Ecto neural progenitor cell (in vitro differentiated cells): ENCODE results near the gene CYP11A1.

Experiments
- DNase-seq: peaks from one replicate; pipeline ENCODE4 v3.0.0-alpha.2; 2018; ENCODE audit warnings: low spot score

CYP11A1 gene

GRCh38 chr15:74388363-74388951, 21.0 kb upstream of the CYP11A1 start:
- DNase-seq, result no peak

GRCh38 chr15:74387621-74388362, 20.3 kb upstream of the CYP11A1 start:
- DNase-seq, result no peak

- DNase-seq, result no peak
These were observed 19.7 kb upstream of the CYP11A1 start for GRCh38 chr15:74387141-74387541.

DNA sequence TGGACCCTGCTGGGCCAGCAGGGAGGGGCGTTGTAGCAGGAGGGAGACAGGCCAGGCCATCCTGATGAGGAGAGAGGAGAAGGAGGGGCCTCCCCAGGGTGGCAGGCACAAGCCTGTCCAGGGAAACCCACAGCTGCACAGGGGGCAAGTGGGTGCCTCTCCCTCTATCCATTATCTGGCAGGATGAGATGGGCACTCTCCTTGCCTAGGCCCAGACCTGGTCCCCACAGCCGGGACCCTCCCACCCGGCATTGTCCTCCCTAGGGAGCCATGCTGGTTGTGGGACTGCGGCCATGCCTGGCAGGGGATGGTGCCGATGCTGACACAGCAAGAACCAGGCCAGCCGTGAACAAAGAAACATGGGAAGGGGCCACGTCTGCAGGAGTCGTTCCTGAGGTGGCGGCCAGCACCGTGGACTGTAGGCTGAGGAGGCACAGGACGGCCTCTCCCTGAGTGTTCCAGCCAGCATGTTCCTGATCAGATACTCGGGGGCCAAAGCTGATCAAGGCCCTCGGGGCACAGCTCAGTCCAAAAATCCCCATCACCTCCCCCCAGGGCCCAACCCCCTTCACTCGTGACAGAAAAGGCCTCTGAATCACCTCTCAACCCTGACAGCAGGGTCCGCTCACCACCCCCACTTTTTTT, 19.2 kb upstream of the CYP11A1 start:
- no peak for DNase-seq

GRCh38 chr15:74385733-74386132, 18.3 kb upstream of the CYP11A1 start:
- DNase-seq, result no peak

GRCh38 chr15:74384881-74385643, 17.6 kb upstream of the CYP11A1 start:
- DNase-seq, result no peak

- no peak for DNase-seq
These were observed 17.1 kb upstream of the CYP11A1 start for GRCh38 chr15:74384566-74384880.

DNA sequence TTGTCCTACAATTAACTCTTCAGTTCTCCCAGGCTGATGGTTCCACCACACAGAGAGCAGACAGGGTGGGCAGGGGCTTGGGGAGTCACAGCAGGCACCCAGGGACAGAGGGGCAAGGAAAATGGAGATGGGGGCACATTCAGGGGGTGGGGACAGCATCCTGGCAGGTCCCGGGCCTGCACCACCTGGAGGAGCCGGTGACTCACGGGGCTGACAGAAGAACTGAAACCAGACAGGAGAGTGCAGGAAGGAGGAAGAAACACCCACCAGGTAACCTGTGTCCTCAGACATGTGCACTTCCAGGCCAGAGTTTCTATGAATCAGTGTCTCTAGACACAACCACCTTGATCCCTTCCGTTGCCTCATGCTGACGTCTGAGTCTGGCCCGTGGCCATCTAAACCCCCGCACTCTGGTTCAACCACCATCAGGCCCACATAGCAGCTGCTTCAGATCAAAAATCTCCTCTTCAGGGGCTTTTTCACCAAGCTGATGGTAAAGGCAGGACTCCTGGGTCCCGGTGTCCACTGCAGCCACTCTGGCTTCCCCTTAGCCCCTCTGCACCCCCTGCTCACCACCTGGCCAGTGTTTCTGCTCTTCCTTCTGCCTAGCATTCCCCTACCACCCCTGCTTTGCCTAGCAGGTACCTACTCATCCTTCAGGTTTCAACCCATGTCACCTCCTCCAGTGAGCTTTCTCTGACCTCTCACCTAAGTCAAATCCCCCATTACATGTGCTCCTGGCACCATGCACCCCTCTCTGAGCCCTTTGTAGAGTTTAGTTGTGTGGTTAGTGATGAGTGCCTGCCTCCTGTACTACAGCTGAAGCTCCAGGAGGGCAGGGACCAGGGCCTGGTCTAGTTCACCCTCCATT, 16.5 kb upstream of the CYP11A1 start:
- DNase-seq, result no peak

- no peak for DNase-seq
These were observed 15.8 kb upstream of the CYP11A1 start for GRCh38 chr15:74383286-74383685.

DNA sequence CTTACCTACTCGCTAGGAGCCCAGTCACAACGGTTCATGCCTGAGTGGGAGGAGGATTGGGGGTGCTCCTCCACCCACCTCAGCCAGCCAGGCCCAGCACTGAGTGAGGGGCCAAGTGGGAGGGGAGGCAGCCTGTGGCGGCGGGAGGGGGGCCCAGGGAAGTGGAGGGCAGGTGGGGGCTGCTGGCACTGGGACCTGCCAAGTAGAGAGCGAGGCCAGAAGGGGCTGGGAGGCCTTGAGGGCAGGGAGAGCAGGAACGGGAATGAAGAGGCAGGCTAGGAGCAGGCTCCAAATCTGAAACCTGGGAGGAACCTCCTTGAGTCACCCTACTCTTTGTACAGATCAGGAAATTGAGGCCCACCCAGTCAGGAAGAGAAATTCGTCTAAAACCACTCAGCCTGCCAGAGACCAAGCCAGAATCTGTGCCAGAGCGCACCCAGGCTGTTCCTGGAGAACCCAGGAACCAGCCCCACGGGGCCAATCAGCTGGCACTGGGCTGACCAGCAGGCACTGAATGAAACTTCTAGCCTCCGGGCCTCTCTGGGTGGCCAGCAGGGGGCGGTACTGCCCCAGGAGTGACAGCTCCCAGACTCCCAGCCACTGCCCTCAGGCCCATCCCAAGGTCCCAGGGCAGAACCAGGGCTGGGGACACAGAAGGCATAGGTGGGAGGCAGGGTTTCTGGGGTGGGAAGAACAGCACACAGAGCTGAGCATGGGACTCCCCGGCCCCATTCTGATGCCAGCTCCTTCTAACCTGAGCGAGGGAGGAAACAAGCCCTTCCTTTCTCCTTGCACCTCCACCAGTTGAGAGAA, 14.8 kb upstream of the CYP11A1 start:
- peak; percentile 94 for DNase-seq

DNA sequence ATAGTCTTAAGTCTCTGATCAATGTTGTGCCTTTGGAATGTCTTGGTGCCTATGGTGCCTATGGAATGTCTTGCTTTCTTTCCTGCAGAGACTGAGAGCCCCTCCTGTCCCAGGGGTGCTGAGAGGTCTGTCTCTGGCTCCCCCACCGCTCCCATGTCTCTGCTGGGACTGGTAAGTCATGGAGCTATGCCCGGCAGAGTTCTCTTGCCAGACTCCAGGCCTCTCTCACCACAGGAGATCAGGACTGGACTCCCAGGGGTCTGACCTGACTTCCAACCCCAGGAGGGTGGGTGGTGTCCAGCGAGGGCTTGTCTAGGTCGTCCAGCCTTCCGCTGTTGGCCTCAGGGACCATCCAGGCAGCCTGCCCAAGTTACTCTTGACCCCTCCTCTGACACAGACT, 14.0 kb upstream of the CYP11A1 start:
- no peak for DNase-seq

DNA sequence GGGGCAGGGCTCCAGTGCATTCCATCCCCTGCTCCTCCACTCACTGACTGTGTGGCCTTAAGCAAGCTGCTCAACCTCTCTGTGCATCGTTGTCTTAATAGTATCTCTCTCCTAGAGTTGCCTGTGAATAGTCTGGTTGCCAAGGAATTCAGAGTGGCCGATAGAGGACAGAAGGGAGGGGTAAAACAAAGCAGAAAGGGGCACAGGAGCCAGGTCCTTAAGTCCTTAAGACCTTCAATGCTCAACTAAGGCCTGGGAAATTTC, 13.7 kb upstream of the CYP11A1 start:
- no peak for DNase-seq

GRCh38 chr15:74380361-74381189, 13.1 kb upstream of the CYP11A1 start:
- no peak for DNase-seq

DNA sequence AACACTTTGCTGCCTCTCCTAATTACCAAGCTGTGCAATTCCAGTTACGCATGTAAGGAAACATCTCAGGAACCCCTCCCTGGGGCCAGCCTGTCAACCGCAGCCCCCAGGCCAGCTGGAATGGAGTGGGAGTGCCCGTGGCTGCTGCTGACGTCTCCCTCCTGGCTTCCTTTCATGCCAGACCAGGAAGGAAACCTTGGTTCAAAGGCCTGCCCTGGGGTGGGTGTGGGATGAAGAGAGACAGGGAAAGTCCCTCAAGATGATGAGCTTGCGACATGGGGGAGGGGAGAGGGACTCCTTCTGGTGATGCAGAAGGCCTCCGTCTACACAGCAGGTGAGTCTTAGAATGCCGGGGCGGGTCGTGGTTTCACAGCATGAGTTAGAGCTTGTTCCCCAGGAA, 11.4 kb upstream of the CYP11A1 start:
- no peak for DNase-seq

- no peak for DNase-seq
These were observed 10.7 kb upstream of the CYP11A1 start for GRCh38 chr15:74377831-74378766.

GRCh38 chr15:74376825-74377581, 9.6 kb upstream of the CYP11A1 start:
- DNase-seq, result no peak

GRCh38 chr15:74376226-74376625, 8.8 kb upstream of the CYP11A1 start:
- DNase-seq, result no peak

DNA sequence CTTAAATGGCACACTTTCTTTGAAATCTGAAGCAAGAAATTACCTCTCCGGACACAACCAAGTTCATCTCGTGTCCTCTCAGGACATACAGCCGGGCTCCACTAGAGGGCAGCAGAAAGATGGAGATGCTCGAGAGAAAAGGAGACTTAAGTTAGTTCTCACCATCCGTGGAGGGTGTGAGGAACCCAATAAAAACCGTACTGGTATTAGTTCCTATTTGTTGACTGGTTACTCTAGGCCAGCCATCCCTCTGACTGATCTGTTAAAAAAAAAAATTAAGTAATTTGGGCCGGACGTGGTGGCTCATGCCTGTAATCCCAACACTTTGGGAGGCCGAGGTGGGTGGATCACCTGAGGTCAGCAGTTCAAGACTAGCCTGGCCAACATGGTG, 7.9 kb upstream of the CYP11A1 start:
- peak; percentile 77 for DNase-seq
